Upper lobe of right lung (tissue), 1 donor: ENCODE data around the gene CCDC198. TPM values are rescaled to one million over a fixed set of nuclear protein-coding genes. Genes with fewer than 3 reads are reported as not detected.

ENCODE experiments used
- ATAC-seq: fragments of 200-7000 bp; cut with Tn5 transposase; one replicate; pipeline ENCODE4 v1.9.1; 2020; ENCODE audit warnings: mild to moderate bottlenecking, moderate library complexity
- DNase-seq: peaks from one replicate; pipeline ENCODE4 v3.0.0-alpha.2; 2020
- H3K27ac ChIP-seq: fragments of 200-600 bp; one replicate; pipeline ENCODE4 v1.8.0; 2022
- H3K27me3 ChIP-seq: fragments of 200-600 bp; one replicate; pipeline ENCODE4 v1.8.0; 2022; ENCODE audit warnings: mild to moderate bottlenecking
- H3K36me3 ChIP-seq: fragments of 200-600 bp; one replicate; pipeline ENCODE4 v1.8.0; 2022
- H3K4me1 ChIP-seq: fragments of 200-600 bp; one replicate; pipeline ENCODE4 v1.8.0; 2022
- H3K4me3 ChIP-seq: fragments of 200-600 bp; one replicate; pipeline ENCODE4 v1.8.0; 2022; ENCODE audit warnings: mild to moderate bottlenecking
- H3K9me3 ChIP-seq: fragments of 200-600 bp; one replicate; pipeline ENCODE4 v1.8.0; 2022
- CTCF ChIP-seq: fragments of 200-600 bp; IDR thresholded peaks from one replicate; pipeline ENCODE4 v1.8.0; 2022; ENCODE audit warnings: antibody characterized with exemption
- intact Hi-C: fragments of 100-400 bp; cut with DNase I; formaldehyde crosslinking; loops from one replicate; pipeline ENCODE4 v1.11.0; 2022
- total RNA-seq: library from RNA; stranded (reverse); fragmentation: NEBNext Ultra II Directional; extraction: Animal tissue kit (Norgen Biotek cat#: 25700); gene quantifications from one replicate; pipeline ENCODE4 v1.2.1, GENCODE V29; 2021
- donor health status: DM: no; HTN: yes; CAD: no; lungs with severe emphysema.

The CCDC198 gene
- total RNA-seq, 1 donor from 2014 or later, result not detected

DNA sequence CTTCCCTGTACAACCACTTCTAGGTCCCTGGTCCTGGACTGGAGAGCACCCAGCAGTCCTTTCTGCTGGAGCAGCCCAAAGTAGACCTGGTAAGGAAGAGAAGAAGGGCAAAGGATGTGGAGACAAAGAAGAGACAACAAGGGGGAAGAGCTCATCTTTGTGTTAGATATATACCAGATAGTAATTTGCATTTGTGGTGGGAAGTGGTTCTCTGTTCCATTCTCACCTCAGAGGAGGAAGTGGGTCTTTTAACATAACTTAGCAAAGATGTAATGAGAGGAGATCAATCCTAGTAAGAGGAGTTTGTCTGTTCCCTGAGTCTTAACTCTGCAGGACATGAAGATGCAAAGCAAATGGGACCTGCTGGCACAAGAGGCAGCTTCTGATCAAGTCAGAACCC is 8.0 kb downstream of the CCDC198 start:
- no peaks in the 10 kb centered on the region for H3K4me1 ChIP-seq
- no peaks in the 10 kb centered on the region for H3K27me3 ChIP-seq
- no peak for DNase-seq
- H3K27ac ChIP-seq, result no peak overlapping the region
- H3K4me3 ChIP-seq, result no peak overlapping the region
- H3K36me3 ChIP-seq, result no peaks in the 10 kb centered on the region
- TF ChIP-seq CTCF, result no peak
- no peaks in the 10 kb centered on the region for H3K9me3 ChIP-seq
- ATAC-seq, result no peak
- intact Hi-C loops, result no loop called here

- intact Hi-C loops, result no loop called here
- DNase-seq (no peak), ATAC-seq (no peak)
- no peaks in the 10 kb centered on the region for H3K4me1 ChIP-seq
- H3K27me3 ChIP-seq, result no peaks in the 10 kb centered on the region
- no peaks in the 10 kb centered on the region for H3K9me3 ChIP-seq
- TF ChIP-seq CTCF, result no peak
- H3K27ac ChIP-seq, result no peak overlapping the region
- H3K4me3 ChIP-seq, result no peak overlapping the region
- no peaks in the 10 kb centered on the region for H3K36me3 ChIP-seq
These were observed 11.5 kb downstream of the CCDC198 start for GRCh38 chr14:57482120-57482519.

DNA sequence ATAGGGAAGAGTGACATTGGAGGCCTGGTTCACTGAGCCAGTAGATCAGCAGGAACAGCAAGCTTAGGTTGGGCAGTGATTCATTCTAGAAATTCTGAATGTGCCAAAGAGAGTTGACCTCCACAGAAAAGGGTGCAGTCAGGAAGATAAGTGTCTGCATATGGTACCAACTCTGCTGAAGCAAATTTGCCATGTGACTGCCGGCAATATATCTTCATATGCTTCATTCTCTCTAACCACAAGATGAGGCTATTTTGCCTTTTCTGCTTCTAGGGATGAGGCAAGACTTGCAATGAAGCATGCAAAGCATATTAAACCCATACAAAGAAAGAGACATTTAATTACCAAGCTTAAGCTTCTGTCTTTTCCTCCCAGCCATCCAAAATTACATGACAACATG is 13.6 kb downstream of the CCDC198 start:
- Histone ChIP-seq H3K27ac (no peak overlapping the region), H3K9me3 (no peaks in the 10 kb centered on the region), H3K4me3 (no peak overlapping the region), H3K36me3 (no peaks in the 10 kb centered on the region), H3K4me1 (no peaks in the 10 kb centered on the region), H3K27me3 (no peaks in the 10 kb centered on the region)
- ATAC-seq (no peak), DNase-seq (no peak)
- no peak for TF ChIP-seq CTCF
- intact Hi-C loops, result no loop called here

DNA sequence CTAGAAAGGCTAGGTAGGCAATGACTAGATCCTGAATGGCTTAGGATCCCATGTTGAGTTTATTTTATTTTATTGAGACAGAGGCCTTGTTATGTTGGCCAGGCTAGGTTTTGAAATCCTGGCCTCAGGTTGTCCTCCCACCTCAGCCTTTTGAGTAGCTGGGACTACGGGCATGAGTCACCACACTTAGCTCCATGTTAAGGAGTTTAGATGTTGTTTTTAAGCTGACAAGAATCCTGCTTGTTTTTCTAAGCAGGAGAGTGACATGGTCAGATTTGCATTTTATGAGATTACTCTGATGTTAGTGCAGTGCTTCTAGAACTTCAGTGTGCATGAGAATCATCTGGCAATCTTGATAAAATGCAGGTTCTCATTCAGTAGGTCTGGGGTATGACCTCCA is 14.5 kb downstream of the CCDC198 start:
- ATAC-seq (peak; percentile 69), DNase-seq (no peak)
- intact Hi-C loops, result no loop called here
- Histone ChIP-seq H3K27ac (no peak overlapping the region), H3K4me3 (no peak overlapping the region), H3K4me1 (no peaks in the 10 kb centered on the region), H3K36me3 (no peaks in the 10 kb centered on the region), H3K9me3 (no peaks in the 10 kb centered on the region), H3K27me3 (no peaks in the 10 kb centered on the region)
- no peak for TF ChIP-seq CTCF

DNA sequence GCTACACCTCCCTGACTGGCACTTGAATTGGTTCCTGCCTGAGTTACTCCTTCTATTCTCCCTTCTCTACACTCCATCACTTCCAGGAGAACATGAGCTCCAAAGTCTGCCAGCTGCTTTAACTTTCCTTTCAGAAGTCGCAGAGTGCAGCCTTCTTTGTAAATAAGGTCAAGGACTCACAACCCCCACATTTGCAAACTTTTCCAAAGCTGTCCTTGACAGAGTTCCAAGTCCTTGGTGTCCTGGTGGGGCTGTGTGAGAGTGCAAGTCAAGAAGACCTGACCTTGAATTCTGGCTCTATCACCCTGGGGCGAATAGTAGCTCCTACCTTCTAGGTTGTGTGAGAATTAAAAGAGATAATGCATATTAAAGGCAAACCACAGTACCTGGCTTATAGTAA is 15.6 kb downstream of the CCDC198 start:
- Histone ChIP-seq H3K9me3 (no peaks in the 10 kb centered on the region), H3K27me3 (no peaks in the 10 kb centered on the region), H3K27ac (no peak overlapping the region), H3K4me1 (no peaks in the 10 kb centered on the region), H3K36me3 (no peaks in the 10 kb centered on the region), H3K4me3 (no peak overlapping the region)
- TF ChIP-seq CTCF, result no peak
- DNase-seq (no peak), ATAC-seq (no peak)
- intact Hi-C loops, result no loop called here

DNA sequence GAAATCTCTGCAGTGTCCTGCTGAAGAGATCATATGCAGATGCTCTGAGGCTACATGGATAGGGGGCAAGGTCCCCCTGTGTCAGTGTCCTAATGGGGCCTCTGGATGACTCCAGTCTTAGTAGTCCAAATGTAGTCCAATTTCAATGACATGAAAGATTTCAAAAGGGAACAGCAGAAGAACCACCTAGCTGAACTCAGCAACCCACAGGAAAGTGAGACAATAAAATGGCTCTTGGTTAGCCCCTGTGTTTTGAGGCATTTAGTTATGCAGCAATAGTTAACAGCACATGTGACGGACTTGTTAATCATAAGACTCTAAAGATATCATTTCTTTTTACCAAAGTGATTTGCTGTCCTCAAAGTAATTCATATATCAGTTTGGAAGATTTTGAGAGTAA is 22.7 kb downstream of the CCDC198 start:
- no peak for TF ChIP-seq CTCF
- no peaks in the 10 kb centered on the region for H3K36me3 ChIP-seq
- intact Hi-C loops, result no loop called here

More for the DNA sequence above, 22.7 kb downstream of the CCDC198 start:
- no peak for ATAC-seq
- no peak overlapping the region for H3K4me3 ChIP-seq
- H3K27ac ChIP-seq, result no peak overlapping the region
- DNase-seq, result no peak
- no peaks in the 10 kb centered on the region for H3K4me1 ChIP-seq
- peaks cover 9% of the 10 kb centered on the region for H3K9me3 ChIP-seq
- H3K27me3 ChIP-seq, result no peaks in the 10 kb centered on the region
